COR-L47 (cell line): Measurements from ENCODE around the gene HDLBP.

Experiments used
- DNase-seq: peaks from one replicate; lab custom pipeline; 2025; lab: John Stamatoyannopoulos, UW

The HDLBP gene

DNA sequence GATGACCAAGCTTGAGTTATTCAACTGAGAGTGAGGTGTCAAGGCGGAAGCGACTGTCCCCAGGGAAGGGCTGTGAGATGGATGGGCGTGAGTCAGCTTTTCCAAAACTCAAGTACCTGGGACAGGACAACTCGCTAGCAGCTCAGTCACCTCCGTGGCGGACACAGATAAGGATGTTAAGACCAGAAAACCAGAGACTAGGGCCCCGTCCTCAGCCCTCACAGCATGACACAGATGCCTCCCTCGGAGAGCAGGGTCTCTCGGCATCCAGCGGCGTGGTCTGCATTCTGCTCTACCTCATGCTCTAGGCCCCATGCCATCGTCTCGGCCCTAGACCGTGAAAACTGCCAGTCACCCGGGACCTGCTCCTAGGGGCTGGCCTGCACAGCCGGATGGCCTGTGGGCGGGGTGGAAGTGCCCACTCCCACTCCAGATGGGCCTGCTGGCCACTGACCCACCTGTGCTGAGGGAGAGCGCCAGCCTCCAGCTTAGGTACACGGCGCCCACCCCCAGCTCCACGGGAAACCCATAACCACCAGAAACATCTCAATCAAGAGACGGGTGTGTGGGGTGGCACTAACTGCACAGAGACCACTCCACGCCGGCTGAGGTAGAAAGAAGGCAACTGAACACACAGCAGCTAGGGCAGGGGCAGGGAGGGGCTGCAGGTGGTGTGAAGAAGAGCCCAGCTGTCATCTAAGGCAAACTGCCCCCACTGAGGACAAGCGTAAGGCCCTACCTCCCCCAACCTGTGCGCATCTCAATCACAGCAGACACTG is 87.2 kb downstream of the HDLBP start:
- DNase-seq, result no peak

DNA sequence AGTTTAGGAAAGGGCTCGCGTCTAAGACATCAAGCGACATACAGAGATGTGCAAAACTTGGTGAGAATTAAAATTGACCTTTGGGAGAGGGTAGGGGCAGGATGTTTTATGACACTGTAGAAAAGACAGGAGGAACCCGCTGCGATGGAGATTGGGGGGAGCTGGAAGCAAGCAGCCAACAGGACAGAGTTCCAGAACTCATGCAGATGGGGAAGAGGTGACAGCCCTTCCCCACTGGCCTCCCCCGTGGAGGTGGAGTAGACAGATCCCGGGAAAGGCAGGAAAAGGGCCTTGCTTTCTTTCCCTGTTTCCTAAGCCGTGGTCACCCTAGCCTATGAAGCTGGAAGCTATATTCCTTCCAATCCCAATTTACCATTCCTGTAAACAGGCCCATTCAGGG is 87.9 kb downstream of the HDLBP start:
- DNase-seq, result no peak

DNA sequence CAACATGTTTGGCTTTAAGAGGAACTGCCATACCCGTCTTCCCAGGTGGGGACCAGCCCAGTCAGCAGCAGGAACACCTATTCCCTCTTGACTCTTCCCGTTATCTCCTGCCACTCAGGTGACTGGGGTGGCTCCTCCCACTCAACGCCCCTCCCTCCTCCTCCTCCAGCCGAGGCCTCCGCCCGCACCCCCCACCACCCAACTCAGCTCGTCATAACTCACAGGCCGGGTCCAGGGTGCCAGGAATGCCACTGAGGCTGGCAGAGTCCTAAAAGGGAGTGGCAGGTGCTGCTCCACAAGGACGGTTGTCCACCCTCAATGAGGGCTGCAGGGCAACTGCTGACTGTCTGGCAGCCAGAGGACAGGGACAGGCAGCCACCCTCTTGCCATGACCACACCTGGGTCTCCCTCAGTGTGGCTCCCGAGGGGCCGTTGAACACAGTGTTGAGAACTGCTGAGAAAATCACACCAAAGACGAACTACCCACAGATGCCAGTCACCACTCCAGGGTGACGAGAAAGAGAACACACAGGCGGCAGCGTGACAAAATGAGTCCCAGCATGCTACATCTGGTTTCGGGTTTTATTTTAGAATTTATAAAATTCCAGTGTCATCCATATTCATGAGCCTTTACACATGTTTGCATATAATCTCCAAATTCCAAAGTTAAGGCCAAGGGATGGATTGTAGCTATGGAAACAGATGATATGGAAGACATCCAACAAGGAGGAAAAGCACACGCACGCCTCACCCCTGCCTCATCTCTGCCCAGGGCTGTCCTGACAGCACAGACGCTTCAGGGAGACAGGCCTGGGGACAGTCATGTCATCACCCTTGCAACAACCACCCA is 88.5 kb downstream of the HDLBP start:
- DNase-seq, result no peak

DNA sequence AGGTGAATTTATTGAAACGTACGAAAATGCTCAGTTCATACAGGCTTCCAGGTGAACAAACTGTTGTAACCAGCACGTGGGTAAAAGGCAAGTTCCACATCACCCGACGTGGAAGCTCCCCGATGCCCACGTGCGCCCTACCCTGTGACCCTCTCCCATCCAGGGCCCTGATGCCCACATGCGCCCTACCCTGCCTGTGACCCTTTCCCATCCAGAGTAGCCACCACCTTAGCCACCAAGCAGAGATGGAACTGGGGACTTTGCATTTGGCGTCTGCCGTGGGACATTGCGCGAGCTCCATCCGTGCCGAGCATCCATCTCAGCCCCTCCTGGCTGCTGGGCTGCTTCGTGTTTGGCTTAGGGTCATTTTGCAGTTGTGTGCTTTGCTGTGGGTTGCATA is 89.5 kb downstream of the HDLBP start:
- DNase-seq, result no peak

DNA sequence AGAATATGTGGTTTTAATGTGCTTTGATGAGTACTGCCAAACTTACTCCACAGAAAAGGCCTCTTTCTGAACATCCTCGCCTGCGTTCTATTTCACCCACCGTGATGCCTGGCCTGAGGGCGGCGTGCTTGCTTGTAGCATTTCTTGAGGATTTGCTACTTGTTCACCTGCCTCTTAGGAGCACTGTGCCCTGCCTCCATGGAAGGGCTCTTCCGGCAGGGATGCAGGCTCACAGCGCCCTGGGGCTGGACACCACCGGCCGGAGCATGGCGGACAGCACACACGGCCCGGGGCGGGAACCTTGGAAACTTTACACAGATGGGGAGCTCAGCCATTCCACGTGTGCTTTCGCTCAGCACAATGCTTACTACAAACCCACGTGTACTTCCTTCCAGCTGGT is 89.9 kb downstream of the HDLBP start:
- DNase-seq, result no peak

DNA sequence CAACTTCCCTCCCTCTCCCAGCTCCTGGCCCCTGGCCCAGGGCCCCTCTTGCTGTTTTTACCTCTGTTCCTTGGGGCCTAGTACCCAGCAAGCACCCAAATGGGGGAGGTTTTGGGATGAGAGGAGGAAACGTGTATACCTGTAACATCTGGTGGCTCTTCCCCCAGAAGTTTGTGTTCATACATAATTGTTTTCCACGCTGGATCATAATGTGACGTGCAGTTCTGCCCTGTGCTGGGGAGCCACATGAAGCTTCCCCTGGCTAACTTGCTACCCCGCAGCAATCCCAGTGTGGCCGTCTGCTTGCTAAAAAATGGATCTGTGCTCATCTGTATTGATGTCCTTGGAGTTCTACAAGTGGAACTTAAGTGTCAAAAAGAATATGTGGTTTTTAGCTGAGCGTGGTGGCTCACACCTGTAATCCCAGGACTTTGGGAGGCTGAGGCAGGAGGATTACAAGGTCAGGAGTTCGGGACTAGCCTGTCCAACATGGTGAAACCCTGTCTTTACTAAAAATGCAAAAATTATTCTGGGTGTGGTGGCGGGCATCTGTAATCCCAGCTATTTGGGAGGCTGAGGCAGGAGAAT is 90.5 kb downstream of the HDLBP start:
- DNase-seq, result no peak

DNA sequence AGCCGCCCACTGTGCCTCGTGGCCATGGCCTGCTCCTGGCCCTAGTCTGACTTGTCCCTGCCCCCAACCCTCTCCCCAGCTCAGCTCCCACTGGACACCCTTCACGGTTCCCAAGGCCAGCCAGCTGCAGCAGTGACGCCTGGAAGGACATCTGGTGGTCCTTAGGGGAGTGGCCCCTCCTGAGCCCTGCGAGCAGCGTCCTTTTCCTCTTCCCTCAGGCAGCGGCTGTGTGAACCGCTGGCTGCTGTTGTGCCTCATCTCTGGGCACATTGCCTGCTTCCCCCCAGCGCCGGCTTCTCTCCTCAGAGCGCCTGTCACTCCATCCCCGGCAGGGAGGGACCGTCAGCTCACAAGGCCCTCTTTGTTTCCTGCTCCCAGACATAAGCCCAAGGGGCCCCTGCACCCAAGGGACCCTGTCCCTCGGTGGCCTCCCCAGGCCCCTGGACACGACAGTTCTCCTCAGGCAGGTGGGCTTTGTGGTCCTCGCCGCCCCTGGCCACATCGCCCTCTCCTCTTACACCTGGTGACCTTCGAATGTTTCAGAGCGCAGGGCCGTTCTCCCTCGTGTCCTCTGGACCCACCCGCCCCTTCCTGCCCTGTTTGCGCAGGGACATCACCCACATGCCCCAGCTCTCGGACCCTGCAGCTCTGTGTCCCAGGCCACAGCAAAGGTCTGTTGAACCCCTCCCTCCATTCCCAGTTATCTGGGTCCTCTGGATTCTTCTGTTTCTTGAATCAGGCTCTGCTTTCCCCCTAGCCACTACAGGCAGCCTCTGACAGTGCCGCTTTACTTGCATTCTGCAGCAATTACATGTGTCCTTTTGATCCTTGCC is 91.2 kb downstream of the HDLBP start:
- no peak for DNase-seq

DNA sequence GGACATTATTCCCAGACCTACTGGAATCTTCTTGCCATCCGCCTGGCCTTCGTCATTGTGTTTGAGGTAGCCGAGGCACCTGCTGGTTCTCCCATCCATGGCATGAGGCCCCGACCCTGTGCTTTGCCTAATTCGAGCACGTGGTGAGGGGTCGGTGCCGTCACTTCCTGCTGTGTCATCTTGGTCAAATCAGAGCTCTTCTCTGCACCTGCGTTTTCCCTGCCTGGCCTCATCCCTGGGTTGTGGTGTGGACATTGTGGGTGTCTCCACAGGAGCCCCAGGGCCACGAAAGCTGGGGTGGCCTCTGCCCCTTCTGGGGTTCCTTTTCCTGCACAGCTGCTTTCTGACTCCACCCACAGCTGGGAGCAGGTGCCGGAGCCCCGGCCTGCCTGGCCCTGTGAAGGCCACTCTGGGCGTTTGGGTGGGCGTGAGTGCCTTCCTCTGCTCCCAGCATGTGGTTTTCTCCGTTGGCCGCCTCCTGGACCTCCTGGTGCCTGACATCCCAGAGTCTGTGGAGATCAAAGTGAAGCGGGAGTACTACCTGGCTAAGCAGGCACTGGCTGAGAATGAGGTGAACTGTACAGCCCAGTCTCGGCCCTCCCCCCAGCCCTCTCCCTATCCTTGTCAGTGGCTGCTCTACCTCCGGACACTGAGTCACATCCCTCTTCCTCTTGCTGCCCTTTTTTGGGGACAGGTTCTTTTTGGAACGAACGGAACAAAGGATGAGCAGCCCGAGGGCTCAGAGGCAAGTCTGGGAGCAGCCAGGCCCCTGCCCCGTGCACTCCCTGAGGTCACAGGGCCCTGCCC is 92.1 kb downstream of the HDLBP start:
- no peak for DNase-seq

DNA sequence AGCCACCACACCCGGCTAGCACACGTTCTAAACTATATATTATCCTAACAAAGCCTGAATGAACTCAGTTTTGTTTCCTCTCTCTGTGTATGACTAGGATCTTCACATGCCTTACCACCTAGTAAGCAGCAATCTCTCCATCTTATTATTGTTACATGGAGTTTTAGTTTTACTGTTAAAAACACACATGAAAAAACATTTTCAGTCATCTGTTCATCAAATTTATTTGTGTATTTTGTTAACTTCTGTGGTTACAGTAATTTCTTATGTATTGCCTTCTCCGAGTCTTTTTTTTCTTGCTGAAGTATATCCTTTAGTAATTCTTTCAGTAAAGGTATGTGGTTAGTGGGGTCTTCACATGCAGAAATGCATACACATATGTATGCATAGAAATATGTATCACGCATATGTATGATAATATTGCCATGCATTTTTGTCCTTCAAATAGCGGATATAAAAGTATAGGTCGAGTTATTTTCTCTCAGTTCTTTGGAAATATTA is 95.6 kb downstream of the HDLBP start:
- no peak for DNase-seq

DNA sequence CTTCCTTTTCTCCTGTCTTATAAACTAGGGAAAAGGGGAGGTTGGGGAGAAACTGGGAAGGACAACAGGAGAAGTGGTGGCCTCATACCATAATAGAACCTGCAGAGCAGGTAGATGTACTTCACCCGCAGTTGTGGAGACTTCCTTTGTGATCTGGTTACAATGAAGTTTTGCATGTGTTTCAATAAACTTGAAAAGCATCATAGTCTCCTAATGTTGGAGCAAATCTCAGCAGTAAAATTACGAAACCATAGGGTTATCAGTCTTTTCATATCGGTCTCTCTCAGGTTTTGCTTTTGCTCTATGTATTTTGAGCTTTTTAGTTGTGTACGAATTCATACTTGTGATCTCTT is 96.5 kb downstream of the HDLBP start:
- DNase-seq, result no peak

DNA sequence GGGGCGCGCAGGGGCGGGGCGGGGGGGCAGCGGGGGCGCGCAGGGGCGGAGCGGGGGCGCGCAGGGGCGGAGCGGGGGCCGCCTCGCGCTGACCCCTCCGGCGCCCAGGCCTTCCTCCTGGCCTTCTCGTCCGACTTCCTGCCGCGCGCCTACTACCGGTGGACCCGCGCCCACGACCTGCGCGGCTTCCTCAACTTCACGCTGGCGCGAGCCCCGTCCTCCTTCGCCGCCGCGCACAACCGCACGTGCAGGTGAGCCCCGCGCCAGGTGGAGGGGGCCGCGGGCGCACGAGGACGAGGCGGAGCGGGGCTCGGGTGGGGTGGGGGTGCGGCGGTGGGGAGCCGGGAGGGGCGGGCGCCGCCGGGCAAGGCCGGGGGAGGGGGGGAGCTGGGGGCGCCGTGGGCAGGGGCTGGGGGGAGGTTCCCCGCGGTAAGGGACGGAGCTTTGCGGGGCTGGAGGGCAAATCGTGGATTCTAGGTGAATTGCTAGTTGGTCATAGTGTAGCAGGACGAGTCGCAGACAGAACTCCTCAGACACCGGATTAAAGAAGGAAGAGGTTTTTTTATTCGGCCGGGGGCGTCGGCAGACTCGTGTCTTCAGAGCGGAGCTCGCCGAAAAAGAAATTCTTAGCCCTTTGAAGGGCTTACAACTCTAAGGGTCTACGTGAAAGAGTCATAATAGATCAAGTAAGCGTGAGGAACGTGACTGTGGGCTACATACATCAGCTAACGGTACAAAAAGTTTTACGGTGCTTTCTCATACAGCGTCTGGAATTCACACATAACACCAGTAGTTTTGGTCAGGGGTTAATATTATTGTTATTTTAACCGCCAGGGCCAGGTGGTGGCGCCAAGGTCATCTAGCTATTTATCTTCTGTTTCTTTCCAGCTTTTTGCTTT is 97.1 kb downstream of the HDLBP start:
- DNase-seq, result no peak

DNA sequence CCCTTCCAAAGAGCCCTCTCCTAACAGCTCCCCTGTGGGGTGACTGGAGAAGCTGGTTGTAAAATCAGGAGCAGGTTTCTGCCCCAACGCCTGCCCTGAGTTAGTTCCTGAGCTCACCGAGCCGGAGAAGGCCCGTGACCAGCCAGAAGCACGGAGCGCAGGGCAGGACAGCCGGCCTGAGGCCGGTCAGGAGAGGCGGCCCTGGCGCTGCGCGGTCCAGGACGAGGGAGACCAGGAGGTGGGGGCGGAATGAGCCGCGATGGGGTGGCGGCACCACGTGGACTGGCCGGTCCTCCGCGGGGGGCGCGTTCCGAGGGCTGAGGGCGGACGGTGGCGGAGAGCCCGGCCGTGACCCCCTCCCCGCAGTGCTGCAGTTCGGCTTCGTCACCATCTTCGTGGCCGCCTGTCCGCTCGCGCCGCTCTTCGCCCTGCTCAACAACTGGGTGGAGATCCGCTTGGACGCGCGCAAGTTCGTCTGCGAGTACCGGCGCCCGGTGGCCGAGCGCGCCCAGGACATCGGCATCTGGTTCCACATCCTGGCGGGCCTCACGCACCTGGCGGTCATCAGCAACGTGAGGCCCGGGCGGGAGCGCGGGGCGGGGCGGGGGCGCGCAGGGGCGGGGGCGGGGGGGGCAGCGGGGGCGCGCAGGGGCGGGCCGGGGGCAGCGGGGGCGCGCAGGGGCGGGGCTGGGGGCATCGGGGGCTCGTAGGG is 98.0 kb downstream of the HDLBP start:
- DNase-seq, result no peak

DNA sequence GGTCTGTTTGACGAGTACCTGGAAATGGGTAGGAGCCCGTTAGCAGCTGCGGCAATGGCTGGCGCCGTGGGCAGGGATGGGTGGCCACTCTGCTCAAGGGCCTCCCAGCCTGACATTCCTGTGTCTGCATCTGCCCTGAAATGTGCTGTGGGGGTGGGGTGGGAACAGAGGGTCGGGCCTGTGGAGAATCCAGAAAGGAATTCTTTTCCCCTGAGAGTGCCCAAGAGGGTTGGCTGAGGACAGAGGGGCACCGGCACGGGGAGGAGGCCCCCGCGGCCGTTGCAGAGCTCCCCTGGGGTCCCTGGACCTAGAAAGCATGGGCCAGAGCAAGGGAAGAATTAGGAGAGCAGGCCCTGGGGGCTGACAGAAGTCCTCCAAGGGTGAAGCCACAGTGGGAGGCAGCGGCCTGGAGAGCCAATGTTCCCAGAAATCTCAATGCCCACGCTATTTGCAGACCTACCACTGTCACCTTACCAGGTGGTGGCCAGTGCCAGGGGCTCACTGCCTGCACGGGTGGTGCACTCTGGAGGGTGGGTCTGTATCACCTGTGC is 99.2 kb downstream of the HDLBP start:
- DNase-seq, result no peak

DNA sequence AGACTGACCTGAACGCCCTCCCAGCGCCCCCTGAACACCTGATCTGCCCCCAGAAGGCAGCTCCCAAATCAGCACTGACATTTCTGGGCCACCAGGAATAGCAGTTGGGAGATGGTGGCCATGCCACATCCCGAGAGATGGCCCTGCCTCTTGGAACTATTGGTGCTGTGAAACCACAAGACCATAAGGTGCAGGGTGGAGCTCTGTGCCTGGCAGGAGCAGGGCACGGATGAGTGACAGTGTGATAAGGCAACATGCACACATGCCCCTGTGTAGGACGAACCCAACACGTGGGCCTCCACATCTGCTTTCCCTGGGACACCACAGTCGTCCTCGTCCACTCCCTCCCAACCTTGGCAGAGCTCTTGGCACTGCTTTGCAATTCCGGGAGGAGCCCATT is 100.1 kb downstream of the HDLBP start:
- no peak for DNase-seq

DNA sequence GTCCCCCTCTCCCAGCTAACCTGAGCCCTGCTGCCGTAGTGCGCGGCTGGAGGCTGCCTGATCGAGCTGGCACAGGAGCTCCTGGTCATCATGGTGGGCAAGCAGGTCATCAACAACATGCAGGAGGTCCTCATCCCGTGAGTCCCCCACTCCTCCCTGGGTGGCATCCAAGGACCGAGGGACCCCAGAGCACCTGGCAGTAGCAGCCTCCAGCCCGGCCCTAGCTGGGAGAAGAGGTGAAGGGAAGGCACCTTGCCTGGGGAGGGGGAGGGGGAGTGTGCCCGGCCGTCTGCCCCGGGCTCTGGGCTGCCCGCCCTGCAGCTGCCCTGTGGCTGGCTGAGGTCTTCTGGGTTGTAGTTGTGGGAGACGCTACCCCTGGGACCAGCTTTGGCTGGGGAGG is 100.7 kb downstream of the HDLBP start:
- no peak for DNase-seq

DNA sequence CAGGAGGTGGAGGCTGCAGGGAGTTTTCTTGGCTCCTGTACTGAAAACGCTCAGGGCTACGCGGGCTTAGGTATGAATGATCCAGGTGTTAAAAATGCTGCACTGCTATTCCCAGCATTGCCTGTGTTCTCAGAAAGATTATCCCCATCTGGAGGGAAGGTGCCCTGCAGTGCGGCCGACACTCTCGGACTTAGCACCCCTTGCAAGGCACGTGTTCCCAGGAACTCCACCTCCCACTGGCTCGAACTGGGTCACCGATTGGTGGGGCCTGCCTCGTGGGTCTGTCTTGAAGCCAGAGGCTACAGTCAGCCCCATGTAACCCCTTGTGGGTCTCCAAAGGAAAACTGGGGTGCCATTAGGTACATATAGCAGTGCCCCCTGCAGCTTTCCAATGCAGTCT is 101.3 kb downstream of the HDLBP start:
- no peak for DNase-seq

DNA sequence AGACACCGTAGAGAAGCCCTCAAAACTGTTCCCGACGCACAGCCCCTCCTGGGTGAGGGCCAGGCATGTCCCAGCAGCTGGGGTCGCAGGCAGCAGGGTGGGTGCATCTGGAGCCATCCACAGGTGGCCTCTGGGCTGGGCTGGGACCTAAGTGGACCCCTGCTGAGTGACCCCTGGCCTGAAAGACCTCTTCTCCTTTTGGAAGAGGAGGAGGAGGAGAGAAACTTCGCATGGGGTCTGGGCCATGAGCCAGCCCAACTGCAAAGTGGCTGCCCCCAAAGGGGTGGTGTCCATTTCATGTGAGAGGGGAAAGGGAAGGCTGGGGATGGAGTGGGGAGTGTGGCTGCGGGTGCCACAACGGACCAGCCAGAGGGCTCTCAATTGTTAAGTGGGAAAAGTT is 101.9 kb downstream of the HDLBP start:
- no peak for DNase-seq

DNA sequence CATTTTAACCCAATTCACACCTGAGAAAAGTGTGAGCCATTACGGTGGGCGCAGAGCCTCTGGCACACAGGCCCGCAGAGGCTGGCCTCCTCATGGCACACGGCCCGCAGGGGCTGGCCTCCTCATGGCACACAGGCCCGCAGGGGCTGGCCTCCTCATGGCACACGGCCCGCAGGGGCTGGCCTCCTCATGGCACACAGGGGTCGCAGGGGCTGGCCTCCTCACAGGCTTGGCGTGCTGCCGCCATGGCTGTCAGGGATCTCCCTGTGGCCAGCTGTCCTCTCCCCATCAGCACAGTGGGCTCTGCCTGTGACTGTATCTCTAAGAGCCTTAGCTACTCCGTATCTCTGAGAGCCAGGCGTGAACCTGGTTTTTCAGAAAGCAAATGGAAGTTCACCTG is 102.4 kb downstream of the HDLBP start:
- DNase-seq, result no peak

DNA sequence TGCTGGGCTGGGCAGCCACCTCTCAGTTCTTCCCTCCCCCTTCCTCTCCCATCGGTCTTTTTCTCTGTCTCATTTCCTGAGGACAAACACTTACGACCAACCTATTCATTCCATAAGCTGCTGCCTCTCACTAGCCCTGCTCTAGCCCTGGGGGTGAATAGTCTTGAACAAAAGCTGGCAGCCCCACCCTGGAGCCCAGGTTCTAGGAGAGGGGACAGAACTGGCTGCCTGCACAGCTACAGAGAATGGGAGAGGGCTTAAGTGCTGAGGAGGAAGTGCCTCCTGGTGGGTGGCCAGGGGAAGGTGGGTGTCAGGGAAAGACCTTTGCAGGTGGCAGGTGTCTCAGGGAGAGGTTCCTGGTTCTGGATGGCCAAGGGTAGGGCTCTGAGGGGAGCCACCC is 104.2 kb downstream of the HDLBP start:
- DNase-seq, result no peak
